ENCODE data around the gene LYPD6B.

Gene LYPD6B

DNA sequence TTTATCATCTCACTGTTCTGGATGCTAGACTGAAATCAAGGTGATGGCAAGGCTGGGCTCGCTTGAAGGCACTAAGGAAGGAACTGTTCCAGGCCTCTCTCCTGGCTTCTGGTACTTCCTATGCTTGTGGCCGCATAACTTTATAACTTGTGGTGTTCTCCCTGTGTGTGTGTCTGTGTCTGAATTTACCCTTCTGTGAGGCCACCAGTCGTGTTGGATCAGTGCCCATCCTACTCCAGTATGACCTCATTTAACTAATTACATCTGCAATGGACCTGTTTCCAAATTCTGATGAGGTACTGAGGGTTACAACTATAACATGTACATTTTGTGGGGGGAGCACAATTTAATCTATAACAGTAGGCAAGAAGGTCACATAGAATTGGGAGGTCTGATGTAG lies 41.6 kb downstream of the LYPD6B start:
- no peak for DNase-seq

GRCh38 chr2:149080971-149081370 lies 42.5 kb downstream of the LYPD6B start:
- DNase-seq: no peak

DNA sequence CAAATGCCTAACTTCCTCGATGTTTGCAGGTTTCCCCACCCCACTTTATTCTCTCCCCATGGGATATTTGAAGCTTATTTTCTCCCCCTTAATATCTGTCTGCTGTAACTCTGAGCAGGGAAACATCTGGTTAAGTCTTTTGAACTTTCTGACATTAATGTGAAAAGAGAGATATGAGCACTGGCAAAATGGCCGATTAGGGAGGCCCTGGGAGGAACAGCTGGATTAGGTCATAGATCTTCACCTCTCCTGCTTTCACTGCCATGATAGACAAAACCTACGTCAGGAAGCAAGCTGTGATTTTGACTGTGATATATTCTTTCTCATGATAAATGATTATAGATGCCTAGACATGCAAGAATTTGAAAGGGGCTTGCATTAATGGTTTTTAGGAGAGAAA lies 43.6 kb downstream of the LYPD6B start:
- no peak for DNase-seq

DNA sequence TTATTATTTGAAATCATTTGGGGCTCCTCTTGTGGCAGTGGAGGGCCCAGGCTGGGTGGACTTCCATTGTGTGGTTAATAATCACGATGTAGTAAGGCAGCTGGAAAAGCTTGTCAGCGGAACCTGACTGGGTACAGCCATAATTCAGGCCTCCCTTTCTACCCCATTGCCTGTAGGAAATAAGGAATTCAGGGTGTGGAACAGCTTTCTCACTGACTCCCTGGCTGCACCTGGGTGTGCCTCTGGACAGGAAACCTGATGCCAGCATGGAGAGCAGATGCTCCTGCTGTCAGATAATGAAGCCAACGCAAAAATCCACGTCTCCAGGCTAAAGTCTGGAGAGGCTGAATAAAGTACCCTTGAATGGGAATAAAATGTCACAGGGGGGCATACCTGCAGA lies 44.2 kb downstream of the LYPD6B start:
- DNase-seq: no peak

DNA sequence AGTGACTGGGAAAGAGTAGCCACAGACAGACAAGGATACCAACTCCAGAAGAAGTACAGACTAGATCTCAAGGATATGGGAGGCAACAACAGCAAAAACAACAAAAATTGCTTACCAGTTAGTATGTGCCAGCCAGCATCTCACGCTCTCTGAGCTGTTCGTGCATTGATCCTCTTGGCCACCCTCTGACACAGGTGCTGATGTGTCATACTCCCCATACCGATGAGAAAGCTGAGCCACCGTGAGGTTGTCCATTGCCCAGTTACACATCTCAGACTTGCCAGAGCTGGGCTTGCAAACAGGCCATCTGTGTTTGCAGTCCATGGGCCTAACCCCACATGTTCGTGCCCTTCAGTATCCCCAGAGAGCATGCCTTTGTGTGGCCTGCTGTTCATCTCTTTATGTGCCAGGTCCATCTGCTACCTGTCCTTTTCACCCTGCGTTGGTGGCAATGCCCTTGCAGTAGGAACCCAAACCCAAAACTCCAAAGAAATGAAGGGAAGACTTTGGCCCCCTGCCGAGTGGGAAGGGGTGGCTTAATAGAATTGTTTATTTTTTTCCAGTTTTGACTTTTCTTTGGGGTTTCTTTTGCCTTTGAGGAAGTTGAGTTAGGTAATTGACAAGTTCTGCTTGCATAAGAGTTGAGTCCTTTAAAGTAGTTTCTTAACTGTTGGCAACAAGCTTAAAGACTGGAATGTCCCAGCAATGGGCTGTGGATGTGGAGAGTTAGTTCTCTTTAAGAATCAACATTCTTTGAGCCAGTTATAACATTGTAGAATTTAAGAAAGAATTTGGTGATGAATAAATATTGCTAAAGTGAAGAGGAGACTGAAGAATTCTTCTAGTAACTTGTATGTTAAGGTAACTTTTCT lies 46.7 kb downstream of the LYPD6B start:
- no peak for DNase-seq

GRCh38 chr2:149087751-149088150 lies 49.3 kb downstream of the LYPD6B start:
- no peak for DNase-seq

GRCh38 chr2:149089068-149089467 lies 50.6 kb downstream of the LYPD6B start:
- DNase-seq: no peak

DNA sequence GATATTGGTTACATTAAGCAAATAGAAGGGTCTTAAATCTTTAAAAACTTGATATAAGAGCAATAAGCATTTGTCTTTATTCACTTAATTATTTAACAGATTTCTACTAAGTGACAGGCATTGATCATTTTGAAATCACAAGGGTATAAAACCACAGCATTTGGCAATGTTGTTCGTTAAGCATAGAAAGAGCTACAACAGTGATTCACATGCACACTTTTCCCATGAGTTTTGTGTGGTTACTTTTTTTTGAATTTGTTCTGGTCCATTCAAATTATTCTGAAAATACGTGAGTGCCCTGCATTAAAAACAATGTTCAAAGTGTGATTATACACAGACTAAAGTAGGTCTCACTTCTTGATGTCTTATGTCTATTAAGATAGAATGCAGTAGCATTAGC lies 52.2 kb downstream of the LYPD6B start:
- no peak for DNase-seq

DNA sequence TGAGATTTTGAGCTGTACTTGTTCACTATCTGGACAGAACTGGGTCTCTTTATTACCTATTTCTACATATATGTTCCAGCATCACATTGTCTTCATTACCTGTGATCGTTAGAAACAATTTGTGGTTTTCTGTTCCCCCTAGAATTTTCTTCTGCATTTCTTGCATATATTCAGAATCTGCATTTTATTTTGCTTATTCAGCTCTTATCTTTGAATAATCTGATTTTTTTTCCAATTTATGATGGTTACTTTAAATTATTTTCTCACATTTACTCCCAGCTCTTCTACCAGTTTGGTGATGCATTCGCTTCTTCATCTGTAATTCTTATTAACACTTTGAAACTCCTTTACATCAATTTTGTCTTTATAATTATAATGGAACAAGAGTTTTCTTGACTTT lies 55.1 kb downstream of the LYPD6B start:
- DNase-seq: no peak

DNA sequence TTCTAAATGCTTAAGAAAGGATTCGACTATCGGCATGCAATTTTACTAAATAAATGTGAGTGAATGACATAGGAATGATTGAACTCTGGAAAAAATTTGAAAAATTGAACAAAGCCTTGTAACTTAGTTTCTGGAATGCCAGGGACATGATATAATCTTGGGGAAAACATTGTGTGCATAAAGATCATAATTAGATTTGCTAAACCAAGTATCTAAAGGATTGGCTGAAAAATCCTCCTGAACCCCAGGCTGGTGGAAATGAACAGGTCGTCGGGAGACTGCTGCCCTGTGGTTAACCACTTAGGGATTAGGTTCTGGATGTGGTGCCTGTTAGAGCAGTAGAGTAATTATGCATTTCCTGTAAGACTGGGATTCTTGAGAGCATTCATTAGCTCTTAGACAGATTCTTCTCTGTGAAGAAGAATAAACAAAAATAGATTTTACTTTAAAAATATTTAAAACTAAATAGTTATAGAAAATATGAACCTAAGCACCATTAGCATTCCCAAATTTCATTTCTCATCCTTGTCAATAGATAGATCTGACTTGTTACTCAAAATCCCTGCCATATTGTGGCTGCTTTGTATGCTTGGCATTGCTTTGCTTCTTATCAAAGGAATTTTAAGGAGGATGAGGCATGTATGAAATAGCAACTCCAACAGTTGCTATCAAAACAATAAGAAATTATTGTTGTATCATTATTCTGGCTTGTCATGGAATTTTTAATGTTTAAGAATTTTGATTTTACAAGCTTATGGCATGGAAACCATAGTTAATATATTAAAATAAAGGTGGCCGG lies 55.9 kb downstream of the LYPD6B start:
- no peak for DNase-seq

DNA sequence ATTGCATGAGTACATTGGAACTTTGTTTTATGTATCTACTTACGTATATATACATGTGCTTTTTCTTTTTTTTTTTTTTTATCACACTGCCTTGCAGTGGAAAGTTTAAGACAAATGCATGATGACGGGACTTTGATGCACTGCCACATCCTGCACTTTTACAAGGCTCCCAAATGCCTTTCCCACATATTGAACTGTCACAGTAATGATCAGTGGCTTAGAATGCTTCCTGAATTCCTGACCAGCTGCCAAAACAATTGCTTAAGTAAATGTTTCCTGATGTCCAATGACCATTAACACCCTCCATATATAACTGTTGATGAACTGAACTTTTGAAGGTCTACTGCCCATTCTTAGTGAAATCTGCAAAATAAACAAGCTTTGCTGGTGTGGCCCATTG lies 60.2 kb downstream of the LYPD6B start:
- DNase-seq: no peak

DNA sequence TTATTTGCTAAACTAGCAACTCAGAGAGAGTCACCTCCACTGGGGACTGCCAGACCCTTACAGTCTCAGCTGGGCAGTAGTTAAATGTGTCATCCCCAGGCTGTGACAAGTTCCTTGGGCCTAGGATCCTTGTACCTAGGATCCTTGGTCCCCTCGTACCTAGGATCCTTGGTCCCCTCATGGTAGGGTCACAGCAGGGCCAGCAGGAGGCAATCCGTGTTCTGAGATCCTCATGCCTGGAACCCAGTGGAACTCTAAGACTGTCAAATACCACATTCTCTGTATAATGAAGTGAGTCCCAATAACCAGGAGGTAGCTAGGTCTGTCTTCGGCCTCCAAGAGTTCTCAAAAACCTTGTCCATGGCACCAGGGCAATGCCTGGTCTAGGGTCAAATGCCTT lies 60.8 kb downstream of the LYPD6B start:
- DNase-seq: no peak

DNA sequence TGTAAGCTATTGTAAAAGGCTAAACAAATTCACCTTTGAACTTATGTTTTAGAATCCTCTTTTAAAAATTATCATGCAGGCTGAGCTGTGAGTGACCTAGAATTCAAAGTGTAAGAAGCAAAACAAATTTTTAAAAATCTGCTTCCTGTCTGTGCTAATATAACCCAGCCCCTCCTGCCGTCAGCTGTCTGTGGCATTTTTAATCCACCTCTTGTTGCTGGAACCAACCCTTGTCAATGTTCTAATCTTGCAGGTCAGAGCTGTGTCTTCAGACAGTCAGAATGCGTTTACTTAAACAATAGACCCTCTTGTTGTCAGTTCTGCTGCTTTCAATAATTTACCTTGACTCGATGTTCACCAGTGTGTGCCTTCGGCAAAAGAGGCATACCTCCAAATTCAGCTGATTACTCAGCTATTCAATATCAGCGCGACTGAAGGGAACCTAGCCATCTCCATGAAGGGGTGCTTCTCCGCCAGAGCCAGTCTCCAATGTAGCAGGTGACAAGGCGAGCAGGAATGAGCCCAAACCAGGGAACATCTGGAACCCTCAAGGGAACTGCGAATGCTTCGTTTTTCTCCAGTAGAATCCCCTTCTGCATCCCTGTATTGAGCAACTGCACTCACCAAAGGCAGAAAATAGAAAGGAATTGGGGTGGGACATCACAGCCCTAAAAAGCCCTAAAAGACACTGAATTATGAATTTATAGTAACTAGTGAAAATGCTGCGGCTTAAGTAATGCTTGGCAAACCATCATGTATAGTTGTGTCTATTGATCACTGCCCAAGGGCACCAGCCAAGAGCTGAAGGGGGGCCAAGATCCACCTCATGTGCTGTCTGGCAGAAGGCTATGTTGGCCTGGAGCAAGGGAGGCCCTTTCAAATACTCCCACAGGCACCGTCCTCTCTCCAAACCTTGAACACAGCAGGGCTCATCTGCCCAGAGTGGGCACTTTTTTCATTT lies 62.5 kb downstream of the LYPD6B start:
- DNase-seq: no peak

DNA sequence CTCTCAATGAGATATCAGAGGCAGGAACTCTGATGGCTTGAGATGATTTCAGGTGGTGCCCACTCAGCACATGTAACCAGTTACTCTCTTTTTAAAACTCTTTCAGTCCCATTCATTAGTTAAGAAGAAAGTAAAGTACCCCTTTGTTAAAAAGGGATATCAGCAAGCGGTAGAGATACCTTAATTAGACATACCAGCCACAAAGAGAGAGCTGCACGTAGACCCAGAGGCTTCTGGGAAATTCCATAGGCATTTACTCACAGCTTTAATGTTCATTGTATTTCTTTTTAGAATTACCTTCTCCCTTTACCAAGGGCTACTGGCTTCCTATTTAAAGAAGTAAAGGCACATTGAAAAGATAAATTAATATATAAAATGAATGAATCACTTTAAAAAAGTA lies 63.3 kb downstream of the LYPD6B start:
- DNase-seq: no peak

DNA sequence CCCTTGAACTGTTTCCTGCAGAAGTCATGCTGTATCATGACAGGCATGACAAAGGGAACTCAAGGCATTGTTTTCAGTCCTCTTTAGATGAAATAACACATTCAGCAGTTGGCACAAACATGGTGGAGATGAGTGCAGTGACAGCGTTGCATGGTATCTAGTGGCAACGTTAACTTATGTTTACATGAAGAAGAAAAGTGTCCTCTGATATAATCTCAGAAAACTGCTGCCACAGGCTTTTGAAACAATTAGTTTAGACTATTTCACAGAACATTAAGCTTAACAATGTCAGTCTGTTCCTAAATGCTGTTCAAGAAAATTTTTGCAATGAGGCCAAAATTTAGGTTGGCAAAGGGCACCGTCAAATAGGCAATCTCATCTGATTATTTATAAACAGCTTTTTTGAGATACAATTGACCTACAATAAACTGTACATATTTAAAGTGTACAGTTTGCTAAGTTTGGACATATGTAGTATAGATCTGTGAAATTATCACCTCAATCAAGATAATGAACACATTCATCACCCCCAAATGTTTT lies 64.7 kb downstream of the LYPD6B start:
- no peak for DNase-seq

DNA sequence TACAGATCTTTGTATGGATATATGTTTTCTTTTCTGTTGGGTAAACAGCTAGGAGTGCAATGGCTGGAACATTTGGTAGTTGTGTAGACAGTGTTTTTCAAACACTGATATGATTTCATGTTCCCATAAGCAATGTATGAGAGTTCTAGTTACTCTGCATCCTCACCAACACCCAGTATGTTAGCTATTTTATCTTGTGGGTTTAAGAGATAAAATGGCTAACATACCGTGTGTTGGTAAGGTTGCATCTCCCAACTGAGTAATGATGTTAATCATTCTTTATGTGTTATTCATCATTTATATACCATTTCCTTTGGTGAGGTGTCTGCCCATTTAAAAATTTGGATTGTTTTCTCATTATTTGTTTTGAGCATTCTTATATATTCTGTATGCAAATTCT lies 65.7 kb downstream of the LYPD6B start:
- DNase-seq: no peak

GRCh38 chr2:149112068-149112467 lies 73.6 kb downstream of the LYPD6B start:
- no peak for DNase-seq

DNA sequence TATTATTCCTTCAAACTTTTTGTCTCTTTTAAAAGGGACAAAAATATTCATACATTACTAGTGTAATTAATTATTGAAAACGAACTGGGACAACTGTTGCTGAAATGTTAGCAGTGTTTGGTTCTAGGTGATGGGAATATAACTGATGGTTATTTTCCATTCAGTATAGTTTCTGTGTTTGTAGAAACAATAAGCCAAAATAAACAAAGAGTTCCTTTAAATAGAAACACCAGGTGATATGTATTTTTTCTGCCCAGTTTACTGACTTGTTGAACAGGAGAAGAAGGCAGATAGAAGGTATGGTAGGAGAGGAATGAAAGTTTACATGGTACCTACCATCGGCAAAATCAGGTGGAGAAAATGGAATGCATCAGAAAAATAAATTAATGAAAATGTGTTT lies 74.2 kb downstream of the LYPD6B start:
- DNase-seq: no peak

GRCh38 chr2:149115781-149116180 lies 77.3 kb downstream of the LYPD6B start:
- no peak for DNase-seq

DNA sequence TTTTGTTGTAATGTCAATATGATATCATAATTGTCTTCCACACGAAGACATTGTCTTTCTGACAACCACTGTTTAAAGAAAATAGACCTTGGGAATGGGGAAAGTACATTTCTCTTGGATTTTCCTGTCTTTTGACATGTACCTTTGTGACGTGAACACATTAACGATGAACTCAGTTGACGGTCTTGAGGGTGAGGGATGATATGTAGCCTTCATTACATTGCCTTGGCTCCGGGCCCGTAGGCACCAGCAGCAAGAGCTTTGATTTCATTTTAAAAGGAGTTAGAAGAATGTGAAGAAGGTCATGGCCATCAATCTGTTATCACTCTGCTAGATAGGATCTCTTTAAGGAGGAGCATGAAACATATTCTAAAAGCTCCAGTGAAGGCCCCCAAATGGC lies 80.9 kb downstream of the LYPD6B start:
- DNase-seq: no peak

DNA sequence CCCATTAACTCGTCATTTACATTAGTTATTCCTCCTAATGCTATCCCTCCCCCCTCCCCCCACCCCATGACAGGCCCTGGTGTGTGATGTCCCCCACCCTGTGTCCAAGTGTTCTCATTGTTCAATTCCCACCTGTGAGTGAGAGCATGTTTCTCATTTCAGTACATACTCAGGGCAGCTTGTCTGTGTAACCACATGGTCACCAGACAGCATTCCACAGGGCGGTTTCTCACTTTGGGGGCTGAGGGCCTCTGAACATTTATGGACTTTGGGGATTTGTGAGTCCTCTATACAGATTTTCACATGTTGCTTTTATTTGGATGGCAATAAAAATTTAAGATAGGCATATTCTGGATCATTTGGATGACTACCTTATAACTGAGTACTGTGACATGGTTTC lies 84.0 kb downstream of the LYPD6B start:
- DNase-seq: no peak

- no peak for DNase-seq
Observed at GRCh38 chr2:149125031-149125725, 86.7 kb downstream of the LYPD6B start.
